GM12878 (cell line): ENCODE measurements around the gene PRR16. TPM values are rescaled to one million over a fixed set of nuclear protein-coding genes. Genes with fewer than 3 reads are reported as not detected.

Experiments
- ATAC-seq: fragments of 200-7000 bp; cut with Tn5 transposase; 3 replicates; pipeline ENCODE4 v1.9.1; 2020; ENCODE audit warnings: mild to moderate bottlenecking, moderate library complexity
- Bru-seq: library from RNA; stranded (reverse); fragments of 400-500 nt; gene quantifications from one replicate; lab custom pipeline; 2021; lab: Mats Ljungman, UMichigan
- BruChase-seq, 2 experiments: library from RNA; stranded (reverse); fragments of 400-500 nt; gene quantifications; one replicate each; lab custom pipeline; 2021; lab: Mats Ljungman, UMichigan
- BruUV-seq: library from RNA; stranded (reverse); fragments of 400-500 nt; replicated peaks from 2 replicates; lab custom pipeline; 2021; lab: Mats Ljungman, UMichigan
- CTCF ChIA-PET: fragments of 300-600 bp; sonication (Branson Sonifier 250); formaldehyde crosslinking; extraction: SDS; loops from one replicate; lab custom pipeline; 2021; ENCODE audit warnings: inconsistent platforms; lab: Yijun Ruan, JAX
- POLR2A ChIA-PET: fragments of 350-600 bp; formaldehyde crosslinking; extraction: SDS; loops from one replicate; lab custom pipeline; 2021; ENCODE audit warnings: inconsistent platforms; lab: Charles Lee
- RAD21 ChIA-PET: fragments of 300-600 bp; sonication (Branson Sonifier 250); formaldehyde crosslinking; loops from one replicate; lab custom pipeline; 2023; ENCODE audit warnings: antibody characterized with exemption; ENCODE audit not compliant: unreplicated experiment; lab: Charles Lee
- SMC1A ChIA-PET: fragments of 300-600 bp; sonication (Branson Sonifier 250); formaldehyde crosslinking; loops from one replicate; lab custom pipeline; 2023; ENCODE audit not compliant: unreplicated experiment, uncharacterized antibody; lab: Charles Lee
- DNase-seq: peaks from one replicate; pipeline ENCODE4 v3.0.0-alpha.2; 2011; ENCODE audit warnings: low read depth, low spot score
- FAIRE-seq: peaks from 3 replicates; lab custom pipeline; 2011; peaks lifted over from hg19 to GRCh38; lab: Jason Lieb, UNC
- H2AFZ ChIP-seq: 2 replicates; pipeline ENCODE4 v1.6.0; 2011; ENCODE audit warnings: low read depth, low read length, control low read depth; ENCODE audit not compliant: control insufficient read depth
- H3K27ac ChIP-seq: 2 replicates; pipeline ENCODE4 v1.5.1; 2011; ENCODE audit warnings: control low read depth; ENCODE audit not compliant: control insufficient read depth, insufficient read depth
- H3K27me3 ChIP-seq, 2 experiments: replicated peaks in 1 of 2; 2 replicates each; pipeline versions ENCODE4 v1.6.0 to v1.6.1; 2011; ENCODE audit warnings: low read length in 1 of 2; ENCODE audit not compliant: control insufficient read depth in 2 of 2, insufficient read depth in 2 of 2
- H3K36me3 ChIP-seq, 2 experiments: 2 replicates each; pipeline ENCODE4 v1.5.1; 2011; ENCODE audit warnings: low read length in 1 of 2; ENCODE audit not compliant: control insufficient read depth in 2 of 2, insufficient read depth in 2 of 2
- H3K4me1 ChIP-seq: 2 replicates; pipeline ENCODE4 v1.6.1; 2011; ENCODE audit warnings: mild to moderate bottlenecking, low read length, moderate library complexity, mixed read lengths; ENCODE audit not compliant: control insufficient read depth, insufficient read depth
- H3K4me2 ChIP-seq: 2 replicates; pipeline ENCODE4 v1.6.0; 2011; ENCODE audit warnings: control low read depth; ENCODE audit not compliant: control insufficient read depth, insufficient read depth
- H3K4me3 ChIP-seq: fragments of 200-600 bp; sonication (generic); 2 replicates; pipeline ENCODE4 v1.5.1; 2016
- H3K79me2 ChIP-seq: 2 replicates; pipeline ENCODE4 v1.6.0; 2011; ENCODE audit warnings: low read length; ENCODE audit not compliant: control insufficient read depth, insufficient read depth
- H3K9ac ChIP-seq: 2 replicates; pipeline ENCODE4 v1.8.0; 2011; ENCODE audit warnings: low read length, control low read depth, mixed read lengths; ENCODE audit not compliant: control insufficient read depth, insufficient read depth
- H3K9me3 ChIP-seq: replicated peaks from 3 replicates; pipeline ENCODE4 v1.5.1; 2011; ENCODE audit warnings: mild to moderate bottlenecking, low read length; ENCODE audit not compliant: control insufficient read depth, insufficient read depth
- H4K20me1 ChIP-seq: 2 replicates; pipeline ENCODE4 v1.6.0; 2011; ENCODE audit not compliant: control insufficient read depth, insufficient read depth
- ETV6 ChIP-seq, 2 experiments: fragments of 450-650 bp in 1 of 2; IDR thresholded peaks in 1 of 2; conservative IDR thresholded peaks in 1 of 2; 2 replicates each; pipeline ENCODE4 v1.6.1; 2014; ENCODE audit warnings: antibody characterized with exemption in 1 of 2, borderline replicate concordance in 1 of 2, low read depth in 1 of 2, mild to moderate bottlenecking in 1 of 2, moderate library complexity in 1 of 2
- LARP7 ChIP-seq: fragments of 450-650 bp; IDR thresholded peaks from 2 replicates; pipeline ENCODE4 v1.6.1; 2017; ENCODE audit warnings: mild to moderate bottlenecking
- WGBS: methylation state at CpG from one replicate; pipeline ENCODE4 v1.1.6; 2016; ENCODE audit warnings: low lambda C conversion rate; ENCODE audit not compliant: insufficient replicate concordance, insufficient coverage; ENCODE audit errors: missing lambda C conversion rate; 5-methylcytosine and 5-hydroxymethylcytosine counted together
- in situ Hi-C: fragments of 300-500 bp; cut with MboI; formaldehyde crosslinking; loops from 9 replicates; pipeline ENCODE4 v1.14.3; 2018; ENCODE audit warnings: mixed read lengths
- intact Hi-C: fragments of 100-400 bp; cut with micrococcal nuclease; formaldehyde crosslinking; loops from one replicate; pipeline ENCODE4 v1.14.2; 2022; ENCODE audit not compliant: unreplicated experiment
- long read RNA-seq, 2 experiments: library from polyadenylated mRNA; unstranded; transcript quantifications; one replicate each; pipeline ENCODE4 v2.0.0, GENCODE V29; 2019 to 2020
- polyA minus RNA-seq, 3 experiments: library from RNA; depleted of rRNA, polyadenylated mRNA; stranded (reverse); fragments of >200 nt; gene quantifications; 2 replicates each; pipeline ENCODE4 v1.2.3, GENCODE V29; 2011
- polyA plus RNA-seq, 11 experiments: library from polyadenylated mRNA; depleted of rRNA in 4 of 11; unstranded in 6 of 11; stranded (reverse) in 5 of 11; fragments of >200 nt; fragmentation: Nextera tagmentation in 4 of 11; fragmentation: Illumina TruSeq in 1 of 11; extraction: Ambion mirVana in 4 of 11; extraction: Trizol in 1 of 11; gene quantifications; 1 replicate in 1 of 11; 2 replicates in 10 of 11; pipeline versions ENCODE4 v1.2.1 to v1.2.3, GENCODE V29; 2011 to 2016; ENCODE audit warnings: inconsistent platforms in 2 of 11, missing spikeins in 2 of 11, low read depth in 1 of 11
- total RNA-seq, 4 experiments: library from RNA; depleted of rRNA in 3 of 4; stranded (reverse); fragments of >200 nt in 3 of 4; fragmentation: Illumina TruSeq in 1 of 4; extraction: Trizol in 1 of 4; gene quantifications; 2 replicates each; pipeline versions ENCODE4 v1.2.1 to v1.2.3, GENCODE V29; 2013 to 2021

Gene PRR16
- total RNA-seq (2013; cell fraction: nucleolus; rRNA removed), result not detected in 2 replicates
- total RNA-seq (2014; rRNA removed) (not detected in 2 replicates), total RNA-seq (2014; rRNA removed; fragmentation: Illumina TruSeq; extraction: Trizol) (not detected in 2 replicates), total RNA-seq (2021) (not detected in 2 replicates), polyA plus RNA-seq (2011; rRNA removed) (not detected in 2 replicates), polyA plus RNA-seq (2014; fragmentation: Illumina TruSeq; extraction: Trizol) (not detected in 2 replicates), polyA plus RNA-seq (2014; fragmentation: Nextera tagmentation; extraction: Ambion mirVana) (not detected), polyA plus RNA-seq (2014; rRNA removed) (not detected in 2 replicates), polyA plus RNA-seq (2016; fragmentation: Nextera tagmentation; extraction: Ambion mirVana) (not detected), polyA minus RNA-seq (2011; rRNA and poly(A)+ RNA removed) (not detected in 2 replicates), Bru-seq, nascent RNA (percentile 1 among the genes with signal in this experiment), BruChase-seq, experiment 1, labeled RNA remaining after a 6-hour chase (percentile 3 among the genes with signal in this experiment), BruChase-seq, experiment 2, labeled RNA remaining after a 2-hour chase (percentile 4 among the genes with signal in this experiment)
- not detected for polyA plus RNA-seq (2011; ENCODE audit: low read depth)
- not detected in 2 replicates for polyA plus RNA-seq (2011; cell fraction: cytosol; rRNA removed)
- not detected in 2 replicates for polyA plus RNA-seq (2011; cell fraction: nucleus; rRNA removed)
- polyA plus RNA-seq (2012), result not detected in 2 replicates
- polyA minus RNA-seq (2011; cell fraction: cytosol; rRNA and poly(A)+ RNA removed), result not detected in 2 replicates
- polyA minus RNA-seq (2011; cell fraction: nucleus; rRNA and poly(A)+ RNA removed), result not detected in 2 replicates
- long read RNA-seq, experiment 1, result 0 reads
- long read RNA-seq, experiment 2, partial matches to known transcripts, result 0 of 1 reads
- long read RNA-seq, experiment 2, other reads (novel, unspliced or antisense), result 1 of 1 reads

DNA sequence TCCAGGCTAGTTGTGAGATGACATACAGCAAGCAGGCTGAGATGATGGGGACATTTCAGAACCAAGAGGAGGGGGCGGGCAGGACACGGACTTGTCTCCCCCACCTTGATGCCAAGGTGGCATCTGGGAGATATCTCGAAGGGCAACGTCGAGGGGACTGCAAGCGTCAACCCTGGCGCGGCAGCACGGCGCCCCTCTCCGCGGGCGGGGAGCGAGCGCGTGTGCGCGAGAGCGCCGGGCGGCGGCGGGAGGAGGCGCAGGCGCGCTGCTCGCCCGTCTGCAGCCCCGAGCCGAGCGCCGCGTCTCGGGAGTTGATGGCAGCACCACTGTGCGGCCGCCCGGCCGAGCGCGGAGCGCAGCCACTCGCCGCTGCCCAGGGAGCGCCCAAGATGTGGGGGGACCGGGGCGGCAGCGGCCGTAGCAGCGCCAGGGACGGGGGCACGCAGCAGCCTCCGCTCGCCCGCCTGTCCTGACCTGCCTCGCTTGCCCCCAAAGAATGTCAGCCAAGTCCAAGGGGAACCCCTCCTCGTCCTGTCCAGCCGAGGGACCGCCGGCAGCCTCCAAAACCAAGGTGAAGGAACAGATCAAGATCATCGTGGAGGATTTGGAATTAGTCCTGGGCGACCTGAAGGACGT, at the start of gene PRR16:
TSS of gene PRR16 (plus strand) at position 310 of the 636 bp plus-strand sequence.
- WGBS, result under 1% methylated on average over 59 of the region's 62 CpGs
- Histone ChIP-seq H3K27ac (no peak within 1 kb of the TSS), H3K9me3 (no peaks in the 10 kb centered on the region), H2AFZ (peak within 1 kb of the TSS; percentile 44), H3K4me1 (peaks cover 6% of the 10 kb centered on the region; the same call in 1 of the 2 replicates), H3K4me2 (peak within 1 kb of the TSS; percentile 74), H4K20me1 (no peaks in the 10 kb centered on the region), H3K9ac (no peak within 1 kb of the TSS), H3K27me3 (peaks cover 9% of the 10 kb centered on the region in 2 experiments; a peak in 3 of 4 replicates), H3K36me3 (no peaks in the 10 kb centered on the region), H3K79me2 (no peaks in the 10 kb centered on the region), H3K4me3 (0 out of 2 replicates have a peak within 1 kb of the TSS, but pooled peaks have one; percentile 37)
- ChIA-PET POLR2A (no interaction called here), SMC1A (no interaction called here), RAD21 (no interaction called here), CTCF (no interaction called here)
- intact Hi-C loops, result no loop called here
- ATAC-seq, result peak; percentile 94
- DNase-seq, result no peak
- TF ChIP-seq ETV6 (conservative IDR thresholded peaks at IDR 0.05 in 1 of 2, IDR thresholded peaks at IDR 0.05 in 1 of 2; ENCODE audit: borderline replicate concordance in 1 of 2, low read depth in 1 of 2), result no peak
- TF ChIP-seq LARP7, result 0 out of 2 replicates have a peak, but pooled peaks have one; percentile 21
- FAIRE-seq, result no peak
- in situ Hi-C loops, result loop anchor here (25.0 kb wide), 2 partner anchors 1177 to 1477 kb away; partner anchors contain the start of gene DTWD2
- BruUV-seq, result no TSS peak
